Smooth muscle cell (in vitro differentiated cells): ENCODE measurements around the gene PLIN1. TPM values are rescaled to one million over a fixed set of nuclear protein-coding genes. Genes with fewer than 3 reads are reported as not detected.

ENCODE experiments used
- DNase-seq: peaks from one replicate; lab custom pipeline; 2025; ENCODE audit not compliant: unreplicated experiment; lab: John Stamatoyannopoulos, UW
- H2AFZ ChIP-seq: fragments of 200-600 bp; sonication (generic); 2 replicates; pipeline ENCODE4 v1.6.0; 2016; ENCODE audit warnings: antibody characterized with exemption, low read depth, mild to moderate bottlenecking
- H3F3A ChIP-seq: fragments of 200-600 bp; sonication (generic); 2 replicates; pipeline ENCODE4 v1.6.0; 2017; ENCODE audit warnings: antibody characterized with exemption, low read depth
- H3K27ac ChIP-seq: fragments of 200-600 bp; sonication (generic); 2 replicates; pipeline ENCODE4 v1.5.1; 2016; ENCODE audit warnings: low read depth, mild to moderate bottlenecking
- H3K27me3 ChIP-seq: fragments of 200-600 bp; sonication (generic); 2 replicates; pipeline ENCODE4 v1.6.1; 2016; ENCODE audit warnings: low read depth, mild to moderate bottlenecking
- H3K36me3 ChIP-seq: fragments of 200-600 bp; sonication (generic); 2 replicates; pipeline ENCODE4 v1.5.1; 2016; ENCODE audit warnings: low read depth
- H3K4me1 ChIP-seq: fragments of 200-600 bp; sonication (generic); 2 replicates; pipeline ENCODE4 v1.5.1; 2016; ENCODE audit warnings: low read depth
- H3K4me2 ChIP-seq: fragments of 200-600 bp; sonication (generic); 2 replicates; pipeline ENCODE4 v1.6.0; 2016; ENCODE audit warnings: mild to moderate bottlenecking
- H3K4me3 ChIP-seq: fragments of 200-600 bp; sonication (generic); 2 replicates; pipeline ENCODE4 v1.5.1; 2016; ENCODE audit warnings: mild to moderate bottlenecking
- H3K79me2 ChIP-seq: fragments of 200-600 bp; sonication (generic); 2 replicates; pipeline ENCODE4 v1.6.0; 2016; ENCODE audit warnings: low read depth, mild to moderate bottlenecking
- H3K9ac ChIP-seq: fragments of 200-600 bp; sonication (generic); 2 replicates; pipeline ENCODE4 v1.6.0; 2016; ENCODE audit warnings: low read depth
- H3K9me3 ChIP-seq: fragments of 200-600 bp; sonication (generic); replicated peaks from 2 replicates; pipeline ENCODE4 v1.5.1; 2016; ENCODE audit warnings: low read depth
- H4K20me1 ChIP-seq: fragments of 200-600 bp; sonication (generic); 2 replicates; pipeline ENCODE4 v1.6.0; 2016; ENCODE audit warnings: low read depth
- WGBS: methylation state at CpG from one replicate; pipeline ENCODE4 v1.1.7; 2016; ENCODE audit warnings: low lambda C conversion rate; 5-methylcytosine and 5-hydroxymethylcytosine counted together
- polyA plus RNA-seq: library from polyadenylated mRNA; unstranded; fragments of >200 nt; fragmentation: Nextera tagmentation; extraction: Ambion mirVana; gene quantifications from 2 replicates; pipeline ENCODE4 v1.2.1, GENCODE V29; 2016
- total RNA-seq: library from RNA; depleted of rRNA; stranded (reverse); fragments of >200 nt; gene quantifications from 2 replicates; pipeline ENCODE4 v1.2.3, GENCODE V29; 2014
- TF ChIP-seq, protein P1 (sequence below): fragments of 200-600 bp; sonication (generic); IDR thresholded peaks from 2 replicates; pipeline ENCODE4 v1.5.1; 2017; ENCODE audit warnings: borderline replicate concordance, mild to moderate bottlenecking, antibody characterized with exemption; ENCODE audit not compliant: insufficient read depth, poor library complexity, severe bottlenecking

Gene PLIN1
- total and polyA plus RNA-seq, 2 experiments from 2014 or later, result 0.04 to 0.66 TPM

DNA sequence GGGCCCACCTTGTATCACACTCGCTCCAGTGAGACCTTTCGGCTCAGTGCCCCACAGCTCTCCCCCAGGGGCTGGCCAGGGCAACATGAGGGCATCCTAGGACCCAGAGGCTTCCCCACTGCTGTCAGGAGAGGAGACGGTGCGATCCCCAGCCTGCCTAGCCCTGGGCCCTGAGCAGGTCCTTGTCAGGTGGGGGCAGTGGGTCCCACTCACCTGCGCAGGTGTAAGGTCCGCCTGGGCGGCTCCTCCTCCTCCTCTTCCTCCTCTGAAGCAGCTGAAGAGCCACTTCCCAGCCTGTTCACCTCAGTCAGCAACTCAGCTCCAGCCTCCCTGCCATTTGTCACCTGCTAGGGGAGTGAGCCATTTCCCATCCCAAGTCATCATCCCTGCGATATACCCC is 33.5 kb downstream of the PLIN1 start:
- Histone ChIP-seq H3K4me3 (no peak overlapping the region), H3K27ac (no peak overlapping the region), H2AFZ (no peak overlapping the region), H3F3A (no peaks in the 10 kb centered on the region), H3K9me3 (no peaks in the 10 kb centered on the region), H3K27me3 (no peaks in the 10 kb centered on the region), H3K36me3 (no peaks in the 10 kb centered on the region), H4K20me1 (no peaks in the 10 kb centered on the region), H3K79me2 (no peaks in the 10 kb centered on the region), H3K4me1 (no peaks in the 10 kb centered on the region), H3K4me2 (no peak overlapping the region), H3K9ac (no peak overlapping the region)
- 99% methylated on average over 5 of the region's 8 CpGs for WGBS
- TF ChIP-seq, protein P1, sequence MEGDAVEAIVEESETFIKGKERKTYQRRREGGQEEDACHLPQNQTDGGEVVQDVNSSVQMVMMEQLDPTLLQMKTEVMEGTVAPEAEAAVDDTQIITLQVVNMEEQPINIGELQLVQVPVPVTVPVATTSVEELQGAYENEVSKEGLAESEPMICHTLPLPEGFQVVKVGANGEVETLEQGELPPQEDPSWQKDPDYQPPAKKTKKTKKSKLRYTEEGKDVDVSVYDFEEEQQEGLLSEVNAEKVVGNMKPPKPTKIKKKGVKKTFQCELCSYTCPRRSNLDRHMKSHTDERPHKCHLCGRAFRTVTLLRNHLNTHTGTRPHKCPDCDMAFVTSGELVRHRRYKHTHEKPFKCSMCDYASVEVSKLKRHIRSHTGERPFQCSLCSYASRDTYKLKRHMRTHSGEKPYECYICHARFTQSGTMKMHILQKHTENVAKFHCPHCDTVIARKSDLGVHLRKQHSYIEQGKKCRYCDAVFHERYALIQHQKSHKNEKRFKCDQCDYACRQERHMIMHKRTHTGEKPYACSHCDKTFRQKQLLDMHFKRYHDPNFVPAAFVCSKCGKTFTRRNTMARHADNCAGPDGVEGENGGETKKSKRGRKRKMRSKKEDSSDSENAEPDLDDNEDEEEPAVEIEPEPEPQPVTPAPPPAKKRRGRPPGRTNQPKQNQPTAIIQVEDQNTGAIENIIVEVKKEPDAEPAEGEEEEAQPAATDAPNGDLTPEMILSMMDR, result no peak
- DNase-seq, result no peak

DNA sequence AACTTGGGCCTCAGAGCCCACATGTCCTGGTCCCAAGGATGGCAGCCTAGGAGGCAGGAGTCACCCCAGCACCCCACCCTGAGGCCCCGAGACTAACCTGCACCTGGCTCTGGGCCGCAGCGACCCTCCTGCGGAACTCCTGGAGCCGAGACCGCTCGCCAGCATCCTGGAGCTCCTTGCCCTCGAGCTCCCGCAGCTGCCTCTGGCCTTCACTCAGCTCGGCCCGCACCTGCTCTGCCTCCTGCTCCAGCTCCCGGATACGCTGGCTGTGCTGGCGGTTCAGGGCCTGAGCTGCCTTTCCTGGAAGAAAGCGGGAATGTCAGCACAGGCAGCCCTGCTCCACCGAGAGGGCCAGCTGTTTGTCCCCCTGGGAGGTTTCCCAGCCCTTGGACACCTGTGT is 37.1 kb downstream of the PLIN1 start:
- Histone ChIP-seq H2AFZ (no peak overlapping the region), H4K20me1 (no peaks in the 10 kb centered on the region), H3F3A (no peaks in the 10 kb centered on the region), H3K9me3 (no peaks in the 10 kb centered on the region), H3K27me3 (no peaks in the 10 kb centered on the region), H3K4me1 (no peaks in the 10 kb centered on the region), H3K4me2 (no peak overlapping the region), H3K36me3 (no peaks in the 10 kb centered on the region), H3K79me2 (no peaks in the 10 kb centered on the region), H3K4me3 (no peak overlapping the region), H3K9ac (no peak overlapping the region), H3K27ac (no peak overlapping the region)
- TF ChIP-seq, protein P1, result no peak
- DNase-seq, result no peak
- WGBS, result over 99% methylated on average over 16 of the region's 16 CpGs

DNA sequence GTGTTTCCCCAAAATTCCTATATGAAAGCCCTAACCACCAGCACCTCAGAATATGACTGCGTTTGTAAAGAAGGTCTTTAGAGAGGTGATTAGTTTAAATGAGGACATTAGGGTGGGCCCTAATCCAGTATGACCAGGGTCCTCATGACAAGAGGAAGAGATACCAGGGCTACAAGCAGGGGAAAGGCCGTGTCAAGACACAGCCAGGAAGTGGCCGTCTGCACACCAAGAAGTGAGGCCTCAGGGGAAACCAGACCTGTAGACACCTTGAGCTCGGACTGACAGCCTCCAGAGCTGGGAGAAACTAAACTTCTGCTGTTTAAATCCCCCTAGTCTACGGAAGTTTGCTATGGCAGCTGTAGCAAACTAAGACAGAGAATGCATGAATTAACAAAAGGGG is 38.1 kb downstream of the PLIN1 start:
- TF ChIP-seq, protein P1, result no peak
- Histone ChIP-seq H3K9me3 (no peaks in the 10 kb centered on the region), H3K9ac (no peak overlapping the region), H3K36me3 (no peaks in the 10 kb centered on the region), H3K27me3 (no peaks in the 10 kb centered on the region), H4K20me1 (no peaks in the 10 kb centered on the region), H3K27ac (no peak overlapping the region), H3K4me1 (no peaks in the 10 kb centered on the region), H3K4me3 (no peak overlapping the region), H3F3A (no peaks in the 10 kb centered on the region), H3K4me2 (no peak overlapping the region), H3K79me2 (no peaks in the 10 kb centered on the region), H2AFZ (no peak overlapping the region)
- 96% methylated on average over 5 of the region's 5 CpGs for WGBS
- no peak for DNase-seq

DNA sequence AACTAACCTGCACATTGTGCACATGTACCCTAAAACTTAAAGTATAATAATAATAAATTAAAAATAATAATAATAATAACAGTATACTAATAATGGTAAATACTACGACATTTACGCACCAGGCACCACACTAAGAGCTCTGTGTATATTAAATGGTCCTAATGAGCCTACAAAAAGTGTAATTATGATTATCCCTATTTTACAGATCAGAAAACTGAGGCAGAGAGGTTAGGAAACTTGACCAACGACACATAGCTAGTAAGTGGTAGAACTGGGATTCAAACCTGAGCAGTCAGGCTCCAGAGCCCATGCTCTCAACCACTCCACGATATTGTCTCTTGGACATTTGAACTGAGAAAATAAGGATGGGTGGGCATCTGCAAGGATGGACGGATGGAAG is 38.9 kb downstream of the PLIN1 start:
- H3K9ac ChIP-seq, result no peak overlapping the region
- no peak for DNase-seq
- TF ChIP-seq, protein P1, result no peak
- no peaks in the 10 kb centered on the region for H3K79me2 ChIP-seq
- H3K9me3 ChIP-seq, result no peaks in the 10 kb centered on the region
- no peak overlapping the region for H3K4me3 ChIP-seq
- H2AFZ ChIP-seq, result no peak overlapping the region
- no peaks in the 10 kb centered on the region for H3K4me1 ChIP-seq
- H4K20me1 ChIP-seq, result no peaks in the 10 kb centered on the region
- no peaks in the 10 kb centered on the region for H3K36me3 ChIP-seq
- no peaks in the 10 kb centered on the region for H3K27me3 ChIP-seq
- WGBS, result 98% methylated on average over 5 of the region's 5 CpGs
- no peak overlapping the region for H3K4me2 ChIP-seq
- no peaks in the 10 kb centered on the region for H3F3A ChIP-seq
- no peak overlapping the region for H3K27ac ChIP-seq
